GM11168 (cell line): ENCODE data around the gene RGL1.

ENCODE experiments used
- in situ Hi-C: fragments of 300-500 bp; cut with MboI; formaldehyde crosslinking; loops from one replicate; pipeline ENCODE4 v1.12.0; 2022; ENCODE audit warnings: low sequenced_read_pairs; ENCODE audit not compliant: unreplicated experiment

RGL1 gene

GRCh38 chr1:183817576-183818288 is 12.8 kb downstream of the RGL1 start:
- in situ Hi-C loops, result no loop called here

GRCh38 chr1:183819059-183819458 is 14.1 kb downstream of the RGL1 start:
- in situ Hi-C loops, result no loop called here

- in situ Hi-C loops, result no loop called here
Observed at GRCh38 chr1:183821309-183821888, 16.5 kb downstream of the RGL1 start.

GRCh38 chr1:183821889-183822611 is 17.1 kb downstream of the RGL1 start:
- in situ Hi-C loops, result no loop called here

GRCh38 chr1:183824291-183824690 is 19.4 kb downstream of the RGL1 start:
- in situ Hi-C loops, result no loop called here

GRCh38 chr1:183827801-183828200 is 22.9 kb downstream of the RGL1 start:
- in situ Hi-C loops, result no loop called here

- in situ Hi-C loops, result no loop called here
Observed at GRCh38 chr1:183830389-183830788, 25.5 kb downstream of the RGL1 start.

GRCh38 chr1:183831311-183831710 is 26.4 kb downstream of the RGL1 start:
- in situ Hi-C loops, result no loop called here

GRCh38 chr1:183832459-183832858 is 27.5 kb downstream of the RGL1 start:
- in situ Hi-C loops, result no loop called here

- in situ Hi-C loops, result no loop called here
Observed at GRCh38 chr1:183834568-183834967, 29.6 kb downstream of the RGL1 start.

- in situ Hi-C loops, result no loop called here
Observed at GRCh38 chr1:183836598-183836997, 31.7 kb downstream of the RGL1 start.

GRCh38 chr1:183837062-183837461 is 32.1 kb downstream of the RGL1 start:
- in situ Hi-C loops, result no loop called here

- in situ Hi-C loops, result no loop called here
Observed at GRCh38 chr1:183838221-183838620, 33.3 kb downstream of the RGL1 start.

- in situ Hi-C loops, result no loop called here
Observed at GRCh38 chr1:183840140-183840539, 35.2 kb downstream of the RGL1 start.

GRCh38 chr1:183841550-183841949 is 36.6 kb downstream of the RGL1 start:
- in situ Hi-C loops, result no loop called here

GRCh38 chr1:183841950-183842794 is 37.3 kb downstream of the RGL1 start:
- in situ Hi-C loops, result no loop called here

- in situ Hi-C loops, result no loop called here
Observed at GRCh38 chr1:183842795-183843144, 37.9 kb downstream of the RGL1 start.

GRCh38 chr1:183844806-183845205 is 39.9 kb downstream of the RGL1 start:
- in situ Hi-C loops, result no loop called here

- in situ Hi-C loops, result no loop called here
Observed at GRCh38 chr1:183845681-183846080, 40.8 kb downstream of the RGL1 start.

- in situ Hi-C loops, result no loop called here
Observed at GRCh38 chr1:183847641-183848040, 42.7 kb downstream of the RGL1 start.

GRCh38 chr1:183850852-183851251 is 45.9 kb downstream of the RGL1 start:
- in situ Hi-C loops, result no loop called here
